Measurements from ENCODE around the gene PHF5A. TPM values are rescaled to one million over a fixed set of nuclear protein-coding genes. Genes with fewer than 3 reads are reported as not detected.

PHF5A gene
- total RNA-seq, 1 experiment from 2014 or later = 101 TPM

Other genes with a start within 250 kb of the PHF5A start
- not detected in 2 replicates for gene CHADL, start 227.8 kb downstream of the PHF5A start, total RNA-seq (2014; rRNA removed; shearing (Covaris generic); ENCODE audit: low replicate concordance)
- gene RANGAP1, start 182.5 kb downstream of the PHF5A start, total RNA-seq (2014; rRNA removed; shearing (Covaris generic); ENCODE audit: low replicate concordance) = 159 and 226 TPM in 2 replicates
- gene ZC3H7B, start 167.2 kb downstream of the PHF5A start, total RNA-seq (2014; rRNA removed; shearing (Covaris generic); ENCODE audit: low replicate concordance) = 32.2 and 43.0 TPM in 2 replicates
- gene TEF, start 86.8 kb downstream of the PHF5A start, total RNA-seq (2014; rRNA removed; shearing (Covaris generic); ENCODE audit: low replicate concordance) = 6.1 and 6.4 TPM in 2 replicates
- 26.2 and 36.0 TPM in 2 replicates for gene TOB2, start 21.9 kb downstream of the PHF5A start, total RNA-seq (2014; rRNA removed; shearing (Covaris generic); ENCODE audit: low replicate concordance)
- gene ACO2, start 425 bp upstream of the PHF5A start, total RNA-seq (2014; rRNA removed; shearing (Covaris generic); ENCODE audit: low replicate concordance) = 53.2 and 90.1 TPM in 2 replicates
- 47.2 and 53.1 TPM in 2 replicates for gene POLR3H, start 75.8 kb upstream of the PHF5A start, total RNA-seq (2014; rRNA removed; shearing (Covaris generic); ENCODE audit: low replicate concordance)
- gene CSDC2, start 92.3 kb upstream of the PHF5A start, total RNA-seq (2014; rRNA removed; shearing (Covaris generic); ENCODE audit: low replicate concordance) = not detected in 2 replicates
- gene PMM1, start 121.1 kb upstream of the PHF5A start, total RNA-seq (2014; rRNA removed; shearing (Covaris generic); ENCODE audit: low replicate concordance) = 36.1 and 37.4 TPM in 2 replicates
- 14.4 and 27.6 TPM in 2 replicates for gene DESI1, start 152.4 kb upstream of the PHF5A start, total RNA-seq (2014; rRNA removed; shearing (Covaris generic); ENCODE audit: low replicate concordance)
- 560 and 634 TPM in 2 replicates for gene XRCC6, start 152.6 kb upstream of the PHF5A start, total RNA-seq (2014; rRNA removed; shearing (Covaris generic); ENCODE audit: low replicate concordance)
- 169 and 206 TPM in 2 replicates for gene SNU13, start 220.2 kb upstream of the PHF5A start, total RNA-seq (2014; rRNA removed; shearing (Covaris generic); ENCODE audit: low replicate concordance)
- gene MEI1, start 230.8 kb upstream of the PHF5A start, total RNA-seq (2014; rRNA removed; shearing (Covaris generic); ENCODE audit: low replicate concordance) = not detected in 2 replicates